Right renal cortex interstitium (tissue), 3 donors: ENCODE measurements around the gene GPR142. TPM values are rescaled to one million over a fixed set of nuclear protein-coding genes. Genes with fewer than 3 reads are reported as not detected.

ENCODE experiments used
- DNase-seq, 3 donors: peaks; one replicate each; pipeline ENCODE4 v3.0.0-alpha.2; 2013; ENCODE audit warnings: low read depth in 3 of 3, low spot score in 2 of 3
- polyA plus RNA-seq, 3 donors: library from polyadenylated mRNA; unstranded; fragments of 120-200 nt; gene quantifications; one replicate each; pipeline ENCODE4 v1.2.1, GENCODE V29; 2013; ENCODE audit not compliant: insufficient read length in 3 of 3

The GPR142 gene
- polyA plus RNA-seq, 3 donors = 0.18 TPM; not detected in 2

GRCh38 chr17:74368341-74369081 lies 1.2 kb downstream of the GPR142 start:
- DNase-seq = no peak

- DNase-seq = no peak
These were observed 1.9 kb downstream of the GPR142 start for GRCh38 chr17:74369221-74369620.

GRCh38 chr17:74369665-74370490 lies 2.6 kb downstream of the GPR142 start:
- DNase-seq = no peak

GRCh38 chr17:74371653-74372147 lies 4.4 kb downstream of the GPR142 start:
- DNase-seq = no peak

GRCh38 chr17:74372426-74372825 lies 5.1 kb downstream of the GPR142 start:
- DNase-seq = no peak

- no peak for DNase-seq
These were observed 6.7 kb downstream of the GPR142 start for GRCh38 chr17:74373838-74374606.

- DNase-seq = no peak
These were observed 7.6 kb downstream of the GPR142 start for GRCh38 chr17:74374858-74375257.

GRCh38 chr17:74379495-74380085 lies 12.3 kb downstream of the GPR142 start:
- peak; percentile 80 to 83 (median 82) for DNase-seq

- no peak for DNase-seq
These were observed 13.0 kb downstream of the GPR142 start for GRCh38 chr17:74380086-74380958.

GRCh38 chr17:74380959-74381808 lies 13.9 kb downstream of the GPR142 start:
- no peak for DNase-seq

GRCh38 chr17:74383141-74383540 lies 15.8 kb downstream of the GPR142 start:
- no peak for DNase-seq

- DNase-seq = no peak
These were observed 17.9 kb downstream of the GPR142 start for GRCh38 chr17:74385201-74385600.

GRCh38 chr17:74386386-74386785 lies 19.1 kb downstream of the GPR142 start:
- DNase-seq = no peak

- no peak for DNase-seq
These were observed 20.3 kb downstream of the GPR142 start for GRCh38 chr17:74387365-74388218.

GRCh38 chr17:74389084-74389753 lies 21.9 kb downstream of the GPR142 start:
- no peak for DNase-seq

GRCh38 chr17:74389937-74390679 lies 22.8 kb downstream of the GPR142 start:
- no peak for DNase-seq
